GM20000 (cell line): Measurements from ENCODE around the gene TELO2.

ENCODE experiments used
- DNase-seq: peaks from one replicate; pipeline ENCODE4 v3.0.0; 2012; ENCODE audit warnings: low spot score
- TF ChIP-seq, protein P1 (sequence below): IDR thresholded peaks from 2 replicates; pipeline ENCODE4 v1.5.1; 2012; ENCODE audit warnings: mild to moderate bottlenecking, control low read depth; ENCODE audit errors: extremely low read depth, missing control alignments

TELO2 gene

DNA sequence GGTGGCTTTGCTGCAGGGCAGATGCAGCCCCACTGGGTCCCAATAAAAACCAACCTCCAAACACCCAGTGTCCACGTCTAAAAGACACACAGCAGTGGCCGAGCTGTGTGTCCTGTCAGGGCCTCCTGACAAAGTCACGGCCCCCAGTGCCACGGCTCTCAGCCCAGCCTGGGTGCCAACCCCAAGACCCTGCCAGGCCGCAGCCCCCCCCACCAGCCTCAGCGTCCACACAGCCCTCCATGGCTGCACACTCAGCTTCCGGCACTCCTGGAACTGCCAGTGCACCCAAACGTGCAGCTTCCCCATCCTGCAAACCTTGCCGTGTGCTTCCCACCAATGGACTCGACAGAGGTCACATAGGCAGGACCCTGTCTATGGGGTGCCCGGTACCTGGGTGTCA lies 45.2 kb upstream of the TELO2 start:
- TF ChIP-seq, protein P1, sequence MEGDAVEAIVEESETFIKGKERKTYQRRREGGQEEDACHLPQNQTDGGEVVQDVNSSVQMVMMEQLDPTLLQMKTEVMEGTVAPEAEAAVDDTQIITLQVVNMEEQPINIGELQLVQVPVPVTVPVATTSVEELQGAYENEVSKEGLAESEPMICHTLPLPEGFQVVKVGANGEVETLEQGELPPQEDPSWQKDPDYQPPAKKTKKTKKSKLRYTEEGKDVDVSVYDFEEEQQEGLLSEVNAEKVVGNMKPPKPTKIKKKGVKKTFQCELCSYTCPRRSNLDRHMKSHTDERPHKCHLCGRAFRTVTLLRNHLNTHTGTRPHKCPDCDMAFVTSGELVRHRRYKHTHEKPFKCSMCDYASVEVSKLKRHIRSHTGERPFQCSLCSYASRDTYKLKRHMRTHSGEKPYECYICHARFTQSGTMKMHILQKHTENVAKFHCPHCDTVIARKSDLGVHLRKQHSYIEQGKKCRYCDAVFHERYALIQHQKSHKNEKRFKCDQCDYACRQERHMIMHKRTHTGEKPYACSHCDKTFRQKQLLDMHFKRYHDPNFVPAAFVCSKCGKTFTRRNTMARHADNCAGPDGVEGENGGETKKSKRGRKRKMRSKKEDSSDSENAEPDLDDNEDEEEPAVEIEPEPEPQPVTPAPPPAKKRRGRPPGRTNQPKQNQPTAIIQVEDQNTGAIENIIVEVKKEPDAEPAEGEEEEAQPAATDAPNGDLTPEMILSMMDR: no peak
- no peak for DNase-seq

DNA sequence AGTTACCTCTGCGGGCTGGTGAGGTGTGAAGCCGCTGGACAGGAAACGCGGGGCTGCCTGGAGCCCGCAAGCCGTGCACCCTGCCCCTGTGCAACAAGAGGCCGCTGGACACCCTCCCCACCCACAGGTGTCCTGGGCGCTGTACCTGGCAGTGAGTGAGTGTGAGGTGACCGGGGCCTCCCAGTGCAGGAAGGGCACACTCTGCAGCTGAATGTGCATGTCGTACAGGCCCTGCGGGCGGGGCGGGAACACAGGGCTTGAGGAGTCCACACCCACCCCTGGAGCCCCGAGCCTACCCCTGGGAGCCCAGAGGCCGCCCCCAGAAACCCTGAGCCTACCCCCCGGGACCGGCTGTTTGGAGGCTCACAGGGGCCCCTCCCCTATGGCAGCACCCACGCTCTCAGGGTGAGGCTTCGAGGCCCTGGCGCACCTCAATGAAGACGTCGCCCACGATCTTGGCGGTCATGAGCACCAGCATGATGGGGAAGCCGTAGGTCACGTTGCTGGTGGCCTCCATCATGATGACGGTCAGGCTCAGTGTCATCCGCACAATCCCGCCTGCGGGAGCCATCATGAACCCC lies 44.5 kb upstream of the TELO2 start:
- DNase-seq: no peak
- TF ChIP-seq, protein P1: no peak

DNA sequence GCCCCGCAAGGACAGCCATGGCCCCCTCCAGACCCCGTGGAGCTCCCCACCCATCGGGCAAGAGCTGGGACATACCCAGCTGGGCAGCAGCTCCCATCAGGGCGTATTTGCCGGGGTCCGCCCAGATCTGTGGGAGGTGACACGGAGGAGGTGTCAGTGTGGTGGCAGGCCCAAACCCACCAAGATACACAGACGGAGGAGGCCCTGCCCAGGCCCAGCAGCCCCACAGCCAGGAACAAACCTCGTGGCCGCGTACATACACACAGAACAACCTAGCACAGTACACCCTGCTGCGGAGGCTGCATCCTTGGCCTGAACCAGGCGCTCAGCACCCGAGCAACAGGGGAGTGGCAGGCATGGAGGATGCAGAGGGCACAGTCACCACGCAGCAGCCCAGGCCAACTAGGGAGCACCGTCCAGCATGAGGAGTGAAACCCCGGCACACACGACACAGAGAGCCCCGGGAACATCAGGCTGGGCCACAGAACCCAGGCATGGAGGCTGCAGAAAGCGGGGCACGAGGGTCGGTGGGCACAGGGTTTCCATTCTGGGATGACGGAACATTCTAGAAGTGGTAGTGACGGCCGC lies 43.9 kb upstream of the TELO2 start:
- no peak for DNase-seq
- TF ChIP-seq, protein P1: no peak

DNA sequence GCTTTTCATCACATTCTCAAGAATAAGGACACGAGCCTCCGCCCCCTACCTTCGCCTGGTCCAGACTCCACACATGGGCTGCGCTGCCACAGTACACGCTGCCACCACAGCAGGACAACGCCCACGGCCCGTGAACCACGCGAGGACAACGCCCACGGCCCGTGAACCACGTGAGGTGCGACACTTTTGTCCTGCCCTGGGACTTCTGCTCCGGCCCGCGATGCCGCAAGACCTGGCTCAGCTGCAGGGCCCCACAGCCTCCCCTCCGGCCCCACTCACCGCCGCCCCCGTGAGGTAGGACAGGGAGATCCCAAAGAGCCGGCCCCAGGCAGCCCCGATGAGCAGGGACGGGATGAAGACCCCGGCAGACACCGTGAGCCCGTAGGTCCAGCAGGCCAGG lies 42.9 kb upstream of the TELO2 start:
- TF ChIP-seq, protein P1: no peak
- no peak for DNase-seq

DNA sequence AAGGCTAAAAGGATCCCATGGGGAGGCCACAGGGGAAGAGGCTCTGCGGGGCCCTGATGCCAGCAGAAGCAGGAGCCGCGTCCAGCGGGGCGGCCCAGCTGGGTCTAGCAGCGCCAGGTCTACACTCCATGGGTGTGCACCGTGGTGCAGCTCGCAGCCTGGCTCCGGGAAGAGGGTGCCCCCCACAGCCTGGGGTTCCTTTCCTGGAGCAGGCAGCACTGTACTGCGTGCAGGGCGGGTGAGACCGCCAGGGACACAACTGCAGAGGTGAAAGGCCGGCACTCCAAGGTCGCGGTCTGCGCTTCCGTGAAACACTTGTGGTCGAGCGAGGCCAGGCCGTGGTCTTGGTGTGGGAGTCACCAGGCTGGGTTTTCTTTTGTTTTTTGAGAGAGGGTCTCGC lies 42.3 kb upstream of the TELO2 start:
- no peak for DNase-seq
- TF ChIP-seq, protein P1: no peak

DNA sequence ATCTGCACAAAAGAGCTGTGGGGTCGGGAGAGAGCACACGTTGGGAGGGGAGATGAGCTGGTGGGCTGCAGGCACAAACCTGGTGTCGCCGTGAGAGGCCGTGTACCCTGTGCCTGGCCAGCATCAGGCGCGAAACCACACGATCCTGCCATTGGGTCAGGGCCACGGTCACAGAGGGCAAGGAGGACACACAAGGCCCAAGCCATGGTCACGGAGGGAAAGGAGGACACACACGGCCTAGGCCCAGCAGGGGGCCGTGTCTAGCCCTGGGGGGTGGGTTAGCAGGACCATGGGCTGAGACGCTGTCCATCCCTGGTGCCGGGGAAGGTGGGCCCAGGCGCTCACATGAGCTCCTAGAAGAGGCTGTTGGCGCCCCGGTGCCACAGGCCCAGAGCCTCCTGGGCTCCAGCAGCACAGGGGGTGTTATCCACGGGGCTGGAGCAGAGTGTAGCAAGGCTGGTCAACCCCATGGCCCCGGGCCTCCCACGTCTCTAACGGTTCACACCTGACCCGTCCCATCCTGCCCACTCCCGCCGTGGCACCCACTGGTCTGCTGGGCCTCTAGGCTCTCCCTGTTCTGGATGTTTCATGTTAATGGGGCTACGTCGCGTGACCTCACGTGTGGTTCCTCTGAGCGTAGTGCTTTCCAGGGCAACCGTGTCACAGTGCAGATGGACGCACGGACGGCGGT lies 41.3 kb upstream of the TELO2 start:
- TF ChIP-seq, protein P1: no peak
- DNase-seq: no peak

DNA sequence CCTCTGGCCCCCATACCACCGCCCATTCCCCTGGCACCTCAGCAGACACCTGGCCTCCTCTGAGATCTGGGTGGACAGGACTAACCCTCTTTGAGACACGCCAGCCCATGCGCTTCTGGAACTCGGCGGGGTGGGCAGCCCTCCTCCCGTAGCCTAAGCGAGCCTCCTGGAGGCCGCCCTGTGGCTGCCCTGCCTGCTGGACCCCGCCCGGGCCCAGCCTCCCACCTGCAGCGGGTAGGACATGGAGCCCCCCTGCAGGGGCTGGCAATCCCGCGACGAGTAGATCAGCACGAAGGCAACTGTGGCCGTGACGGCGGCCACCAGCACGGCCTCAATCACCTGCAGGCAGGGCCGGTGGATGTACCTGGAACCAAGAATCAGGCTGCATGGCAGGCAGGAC lies 40.6 kb upstream of the TELO2 start:
- no peak for DNase-seq

More for the DNA sequence above, 40.6 kb upstream of the TELO2 start:
- TF ChIP-seq, protein P1: no peak
